ENCODE data around the gene RNF225. TPM values are rescaled to one million over a fixed set of nuclear protein-coding genes. Genes with fewer than 3 reads are reported as not detected.

The RNF225 gene
- total and polyA plus RNA-seq, 2 experiments from 2014 or later, result not detected

DNA sequence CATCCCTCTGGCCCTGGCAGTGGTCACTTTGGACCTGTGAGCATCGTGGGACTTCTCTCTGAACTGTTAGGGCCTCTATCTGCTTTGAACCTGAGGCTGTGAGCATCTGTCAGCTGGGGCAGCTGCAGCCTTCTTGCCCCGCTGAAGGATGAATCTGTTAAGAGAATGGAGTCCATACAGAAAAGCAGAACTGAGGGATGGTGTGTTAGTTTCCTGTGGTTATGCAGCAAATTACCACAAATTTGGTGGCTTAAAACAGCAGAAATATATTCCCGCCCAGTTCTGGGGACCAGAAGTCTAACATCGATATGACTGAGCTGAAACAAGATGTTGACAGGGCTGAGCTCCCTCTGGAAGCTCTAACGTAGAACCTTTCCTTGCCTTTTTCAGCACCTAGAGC lies 31.3 kb upstream of the RNF225 start:
- H3K9me3 ChIP-seq (ENCODE audit: low read depth), result no peaks in the 10 kb centered on the region
- H3K79me2 ChIP-seq, result peaks cover 8% of the 10 kb centered on the region
- H3K36me3 ChIP-seq (replicated peaks; ENCODE audit: insufficient read depth, low read depth), result no peaks in the 10 kb centered on the region
- TF ChIP-seq CTCF (IDR thresholded peaks at IDR 0.05; ENCODE audit: poor library complexity), result no peak
- TF ChIP-seq EZH2 (IDR thresholded peaks at IDR 0.05; ENCODE audit: borderline replicate concordance), result no peak
- no peak for TF ChIP-seq EZH2phosphoT487 (IDR thresholded peaks at IDR 0.05; ENCODE audit: low read depth, severe bottlenecking, unreplicated experiment)
- no peak overlapping the region for H3K4me2 ChIP-seq
- H3K27me3 ChIP-seq, result no peaks in the 10 kb centered on the region
- WGBS (ENCODE audit: low lambda C conversion rate, missing lambda C conversion rate), result 94% methylated on average over 5 of the region's 5 CpGs
- no peak for DNase-seq (ENCODE audit: low spot score)
- no peak overlapping the region for H3K27ac ChIP-seq
- H3K4me3 ChIP-seq, result no peak overlapping the region
- H4K20me1 ChIP-seq (ENCODE audit: insufficient read depth, poor library complexity, severe bottlenecking), result no peaks in the 10 kb centered on the region
- no peak overlapping the region for H2AFZ ChIP-seq
- peaks cover 7% of the 10 kb centered on the region for H3K4me1 ChIP-seq (ENCODE audit: insufficient read depth)
- no peaks in the 10 kb centered on the region for H3K9me2 ChIP-seq (replicated peaks; ENCODE audit: insufficient read depth)

DNA sequence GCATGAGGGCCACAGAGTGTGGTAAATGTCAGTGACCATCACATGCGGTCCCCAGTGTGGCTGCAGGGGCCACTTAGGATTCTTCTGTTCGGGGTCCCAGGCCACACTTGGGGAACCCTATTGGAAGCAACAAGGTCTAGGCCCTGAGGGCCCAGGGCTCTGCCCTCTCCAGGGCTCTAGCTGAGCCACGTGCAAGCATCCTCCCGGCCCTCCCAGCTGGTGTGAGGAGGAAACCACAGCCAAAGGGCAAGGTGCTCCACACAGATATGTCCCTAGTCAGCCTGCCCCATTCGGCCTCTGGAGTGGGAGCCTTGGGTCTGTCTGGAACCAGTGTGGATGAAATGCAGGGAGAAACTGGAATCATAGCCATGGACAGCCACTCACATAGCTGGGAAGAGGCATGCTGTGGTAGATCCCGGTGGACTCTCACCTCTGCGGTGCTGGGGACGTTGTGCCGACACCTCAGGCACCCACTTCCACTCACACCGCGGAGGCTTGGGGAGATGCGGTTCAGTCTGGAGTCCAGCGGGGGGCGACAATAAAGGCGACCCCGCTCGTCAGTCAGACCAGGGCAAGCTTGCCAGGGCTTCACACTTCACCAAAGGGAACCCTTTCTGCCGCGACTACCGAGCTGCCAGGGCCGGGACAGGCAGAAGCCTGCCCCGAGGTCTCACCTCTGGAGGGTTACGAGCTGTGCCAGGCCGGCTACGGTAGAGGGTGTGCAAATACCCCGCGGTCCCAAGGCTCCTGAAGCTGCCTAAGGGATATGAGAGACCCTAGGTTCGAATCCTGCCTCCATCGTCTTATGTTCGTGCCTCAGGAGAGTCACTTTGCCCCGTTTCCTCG lies 28.6 kb upstream of the RNF225 start:
- Histone ChIP-seq H3K9me3 (ENCODE audit: low read depth) (no peaks in the 10 kb centered on the region), H3K79me2 (no peaks in the 10 kb centered on the region), H3K36me3 (replicated peaks; ENCODE audit: insufficient read depth, low read depth) (no peaks in the 10 kb centered on the region), H3K9me2 (replicated peaks; ENCODE audit: insufficient read depth) (no peaks in the 10 kb centered on the region), H3K27me3 (no peaks in the 10 kb centered on the region), H3K4me2 (no peak overlapping the region), H3K27ac (no peak overlapping the region), H2AFZ (no peak overlapping the region), H4K20me1 (ENCODE audit: insufficient read depth, poor library complexity, severe bottlenecking) (no peaks in the 10 kb centered on the region), H3K4me3 (no peak overlapping the region), H3K4me1 (ENCODE audit: insufficient read depth) (peaks cover under 1% of the 10 kb centered on the region)
- DNase-seq (ENCODE audit: low spot score), result no peak
- TF ChIP-seq EZH2 (IDR thresholded peaks at IDR 0.05; ENCODE audit: borderline replicate concordance), result no peak
- no peak for TF ChIP-seq CTCF (IDR thresholded peaks at IDR 0.05; ENCODE audit: poor library complexity)
- no peak for TF ChIP-seq EZH2phosphoT487 (IDR thresholded peaks at IDR 0.05; ENCODE audit: low read depth, severe bottlenecking, unreplicated experiment)
- WGBS (ENCODE audit: low lambda C conversion rate, missing lambda C conversion rate), result 98% methylated on average over 31 of the region's 32 CpGs

GRCh38 chr19:58367698-58368454 lies 27.6 kb upstream of the RNF225 start:
- DNase-seq (ENCODE audit: low spot score), result no peak
- no peaks in the 10 kb centered on the region for H3K9me2 ChIP-seq (replicated peaks; ENCODE audit: insufficient read depth)
- H3K79me2 ChIP-seq, result no peaks in the 10 kb centered on the region
- H4K20me1 ChIP-seq (ENCODE audit: insufficient read depth, poor library complexity, severe bottlenecking), result no peaks in the 10 kb centered on the region
- H3K4me1 ChIP-seq (ENCODE audit: insufficient read depth), result no peaks in the 10 kb centered on the region
- no peak overlapping the region for H3K4me3 ChIP-seq
- no peak overlapping the region for H2AFZ ChIP-seq
- H3K27me3 ChIP-seq, result no peaks in the 10 kb centered on the region
- no peaks in the 10 kb centered on the region for H3K36me3 ChIP-seq (replicated peaks; ENCODE audit: insufficient read depth, low read depth)
- no peak overlapping the region for H3K27ac ChIP-seq
- TF ChIP-seq EZH2 (IDR thresholded peaks at IDR 0.05; ENCODE audit: borderline replicate concordance), result no peak
- no peak for TF ChIP-seq CTCF (IDR thresholded peaks at IDR 0.05; ENCODE audit: poor library complexity)
- no peak for TF ChIP-seq EZH2phosphoT487 (IDR thresholded peaks at IDR 0.05; ENCODE audit: low read depth, severe bottlenecking, unreplicated experiment)
- WGBS (ENCODE audit: low lambda C conversion rate, missing lambda C conversion rate), result over 99% methylated on average over 78 of the region's 106 CpGs
- H3K4me2 ChIP-seq, result no peak overlapping the region
- H3K9me3 ChIP-seq (ENCODE audit: low read depth), result no peaks in the 10 kb centered on the region

Measured in hepatocyte (in vitro differentiated cells).